GM12873 (cell line): ENCODE results near the gene CEACAM4.

ENCODE experiments used
- TF ChIP-seq, protein P1 (sequence below): IDR thresholded peaks from 2 replicates; pipeline ENCODE4 v1.5.1; 2012; ENCODE audit warnings: low read depth, mild to moderate bottlenecking, moderate library complexity, low read length, control low read depth; ENCODE audit not compliant: insufficient read depth; ENCODE audit errors: missing control alignments

Gene CEACAM4

DNA sequence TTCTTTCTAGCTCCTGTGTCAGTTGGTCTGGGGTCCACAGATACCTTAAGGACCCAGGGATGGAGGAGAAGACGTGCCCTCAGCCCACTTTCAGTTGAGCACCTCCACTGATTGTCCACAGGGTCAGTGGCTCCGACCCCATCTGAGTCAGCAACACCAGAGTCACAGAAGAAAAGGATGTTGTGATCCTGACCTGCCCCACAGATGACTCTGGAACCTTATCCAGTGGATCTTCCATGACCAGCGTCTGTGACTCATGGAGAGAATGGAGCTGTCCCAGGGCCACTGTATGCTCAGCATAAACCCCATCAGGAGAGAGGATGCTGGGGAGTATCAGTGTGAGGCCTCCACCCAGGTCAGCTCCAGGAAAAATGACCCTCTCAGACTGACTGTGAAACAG is 22.0 kb downstream of the CEACAM4 start:
- TF ChIP-seq, protein P1, sequence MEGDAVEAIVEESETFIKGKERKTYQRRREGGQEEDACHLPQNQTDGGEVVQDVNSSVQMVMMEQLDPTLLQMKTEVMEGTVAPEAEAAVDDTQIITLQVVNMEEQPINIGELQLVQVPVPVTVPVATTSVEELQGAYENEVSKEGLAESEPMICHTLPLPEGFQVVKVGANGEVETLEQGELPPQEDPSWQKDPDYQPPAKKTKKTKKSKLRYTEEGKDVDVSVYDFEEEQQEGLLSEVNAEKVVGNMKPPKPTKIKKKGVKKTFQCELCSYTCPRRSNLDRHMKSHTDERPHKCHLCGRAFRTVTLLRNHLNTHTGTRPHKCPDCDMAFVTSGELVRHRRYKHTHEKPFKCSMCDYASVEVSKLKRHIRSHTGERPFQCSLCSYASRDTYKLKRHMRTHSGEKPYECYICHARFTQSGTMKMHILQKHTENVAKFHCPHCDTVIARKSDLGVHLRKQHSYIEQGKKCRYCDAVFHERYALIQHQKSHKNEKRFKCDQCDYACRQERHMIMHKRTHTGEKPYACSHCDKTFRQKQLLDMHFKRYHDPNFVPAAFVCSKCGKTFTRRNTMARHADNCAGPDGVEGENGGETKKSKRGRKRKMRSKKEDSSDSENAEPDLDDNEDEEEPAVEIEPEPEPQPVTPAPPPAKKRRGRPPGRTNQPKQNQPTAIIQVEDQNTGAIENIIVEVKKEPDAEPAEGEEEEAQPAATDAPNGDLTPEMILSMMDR = no peak

DNA sequence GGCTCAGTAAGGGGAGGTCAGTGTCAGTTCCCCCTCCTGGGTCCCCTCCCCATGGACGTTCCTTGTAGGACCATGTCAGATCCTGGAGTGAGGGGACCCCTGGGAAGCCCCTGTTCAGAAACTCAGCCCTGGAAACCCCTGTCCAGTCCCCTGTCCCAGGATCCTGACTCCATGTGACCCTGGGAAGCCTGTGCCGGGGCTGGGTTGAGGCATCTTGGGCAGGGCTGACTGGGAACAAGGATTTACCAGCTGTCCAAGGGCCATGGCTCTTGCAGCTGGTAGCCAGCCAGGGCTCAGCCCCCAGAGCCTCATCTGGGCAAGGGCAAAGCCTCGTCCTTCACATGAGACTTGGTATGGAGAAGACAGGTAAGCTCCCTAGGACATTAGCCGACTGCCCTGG is 25.1 kb downstream of the CEACAM4 start:
- TF ChIP-seq, protein P1 = no peak

DNA sequence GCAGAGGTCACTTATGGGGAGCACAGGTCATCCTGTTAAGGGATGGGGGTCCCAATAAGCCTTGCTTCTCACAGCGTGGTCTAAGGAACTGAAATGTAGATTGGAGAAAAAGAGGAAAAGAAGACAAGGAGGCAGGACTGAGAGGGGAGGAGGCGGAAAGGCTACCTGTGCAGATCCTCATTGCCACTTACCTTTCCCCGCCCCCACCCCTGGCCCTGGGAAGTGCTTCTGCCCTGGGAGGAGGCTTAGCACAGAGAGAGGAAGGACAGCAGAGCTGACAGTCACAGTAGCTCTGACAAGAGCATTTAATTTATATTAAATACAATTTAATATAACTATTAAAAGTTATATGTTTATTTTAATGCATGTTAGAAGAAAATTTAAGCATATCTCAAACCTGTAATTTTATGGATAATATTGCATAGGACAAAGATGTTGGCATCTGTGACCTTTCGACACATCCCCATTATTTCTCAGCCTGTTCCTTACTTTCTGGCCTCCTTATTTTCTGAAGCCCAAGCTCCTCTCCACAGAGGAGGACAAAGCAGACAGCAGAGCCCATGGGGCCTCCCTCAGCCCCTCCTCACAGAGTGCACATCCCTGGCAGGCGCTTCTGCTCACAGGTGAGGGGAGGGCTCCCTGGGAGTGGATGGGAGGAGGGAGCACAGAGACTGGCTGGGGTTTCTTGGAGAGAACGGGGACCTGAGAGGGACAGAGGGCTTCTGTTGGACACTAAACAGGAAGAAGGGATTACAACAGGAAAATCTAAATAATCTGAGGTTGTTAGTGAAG is 27.5 kb downstream of the CEACAM4 start:
- TF ChIP-seq, protein P1 = no peak

DNA sequence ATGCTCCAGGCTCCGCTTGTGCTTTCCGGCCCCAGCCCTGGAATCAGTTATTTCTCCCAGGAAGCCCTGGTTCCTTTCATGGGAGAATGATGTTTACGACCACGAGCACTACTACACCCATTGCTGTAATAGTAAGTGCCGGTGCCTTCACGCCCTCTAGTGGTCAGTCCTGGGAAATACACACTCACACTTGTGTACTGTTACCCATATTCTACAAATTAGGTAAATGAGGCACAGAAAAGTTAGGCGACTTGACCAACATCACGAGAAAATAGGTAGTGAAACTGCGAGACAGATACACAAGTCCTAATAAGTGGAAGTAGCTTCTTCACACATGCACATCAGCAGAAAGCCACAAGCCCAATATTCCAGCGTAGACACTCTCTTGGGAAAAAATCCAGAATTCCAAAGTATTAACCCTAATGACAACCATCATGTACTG is 29.3 kb downstream of the CEACAM4 start:
- TF ChIP-seq, protein P1 = peak; percentile 96

DNA sequence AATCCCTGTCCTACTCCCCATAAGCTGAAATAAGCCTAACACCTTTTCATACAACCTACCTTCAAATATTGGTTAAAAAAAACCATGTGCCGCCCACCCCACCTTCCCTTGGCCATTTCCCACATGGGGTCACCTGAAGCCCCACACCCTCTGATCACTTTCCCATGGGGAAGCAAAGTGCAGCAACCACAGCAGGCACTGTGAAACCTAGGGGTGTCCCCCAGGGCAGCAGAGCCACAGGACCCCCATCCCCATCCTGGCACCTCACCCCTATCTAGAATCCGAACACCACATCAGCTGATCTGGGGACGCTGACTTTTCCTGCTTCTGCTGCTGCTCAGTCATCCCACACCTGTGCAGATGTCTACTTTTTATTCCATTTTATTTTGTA is 31.0 kb downstream of the CEACAM4 start:
- TF ChIP-seq, protein P1 = no peak

DNA sequence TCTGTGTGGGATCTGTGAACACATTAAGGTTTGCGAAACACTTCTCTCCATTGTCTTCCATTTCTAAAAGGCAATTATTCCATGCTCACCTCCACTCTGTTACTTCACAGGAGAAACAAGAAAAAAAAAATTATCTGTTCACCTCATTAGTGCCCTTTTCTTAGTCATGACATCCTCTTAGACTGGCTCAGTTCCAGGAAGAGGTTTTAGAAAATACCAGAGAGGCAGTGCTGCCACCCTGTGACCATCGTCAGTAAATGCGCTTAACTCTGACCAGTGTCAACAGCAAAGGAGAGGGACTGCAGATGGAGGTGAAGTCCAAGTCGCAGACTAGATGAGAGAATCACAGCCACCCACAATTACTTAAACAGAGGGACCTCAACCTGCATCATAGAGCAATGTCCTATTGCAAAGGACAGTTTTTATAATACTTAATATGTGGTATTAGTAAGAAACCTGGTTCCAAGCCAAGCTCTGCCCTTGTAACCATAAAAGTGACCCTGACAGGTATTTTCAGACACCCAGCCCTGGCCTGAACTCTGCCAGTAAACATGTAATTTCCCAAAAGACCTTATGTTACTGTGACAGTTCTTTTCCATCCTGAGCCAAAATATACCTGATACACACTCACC is 31.5 kb downstream of the CEACAM4 start:
- TF ChIP-seq, protein P1 = peak; percentile 83

DNA sequence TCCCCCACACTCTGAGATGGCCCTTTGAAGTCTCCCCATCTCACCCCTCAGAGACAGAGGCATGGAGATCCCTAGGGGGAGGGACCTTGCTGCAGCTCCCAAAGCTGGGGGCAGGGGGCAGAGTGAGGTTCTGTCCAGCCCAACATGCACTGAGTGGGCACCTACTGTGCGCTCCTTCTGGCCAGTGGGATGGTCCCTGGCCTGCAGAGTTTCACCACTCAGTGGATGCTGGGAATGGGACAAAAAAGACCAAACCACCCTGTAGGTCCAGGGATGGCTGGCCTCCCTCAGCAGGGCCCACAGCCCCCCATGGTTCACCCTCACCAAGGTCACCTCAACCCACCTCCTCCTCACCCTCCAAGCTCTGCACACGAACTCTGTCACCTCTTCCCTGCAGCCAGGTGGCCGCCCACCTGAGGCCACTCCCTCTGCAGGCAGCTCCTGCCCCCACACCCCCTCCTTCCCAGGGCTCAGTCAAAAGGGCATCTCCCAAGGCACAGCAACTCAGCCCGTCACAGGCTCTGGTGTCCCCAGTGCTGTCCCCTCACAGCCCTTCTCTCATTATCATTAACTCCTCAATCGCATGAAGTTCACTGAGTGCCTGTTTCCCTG is 34.8 kb downstream of the CEACAM4 start:
- TF ChIP-seq, protein P1 = no peak
